Panc1 (cell line): ENCODE measurements around the gene IQSEC1. TPM values are rescaled to one million over a fixed set of nuclear protein-coding genes. Genes with fewer than 3 reads are reported as not detected.

Experiments
- ATAC-seq: fragments of 200-7000 bp; cut with Tn5 transposase; 2 replicates; pipeline ENCODE4 v1.9.1; 2020; ENCODE audit warnings: mild to moderate bottlenecking, moderate library complexity
- BruUV-seq: library from RNA; stranded (reverse); fragments of 400-500 nt; replicated peaks from 2 replicates; lab custom pipeline; 2021; lab: Mats Ljungman, UMichigan
- CTCF ChIA-PET: fragments of 300-600 bp; sonication (Branson Sonifier 250); formaldehyde crosslinking; loops from one replicate; lab custom pipeline; 2022; ENCODE audit warnings: antibody characterized with exemption; lab: Charles Lee
- POLR2A ChIA-PET: fragments of 300-600 bp; sonication (Branson Sonifier 250); formaldehyde crosslinking; loops from one replicate; lab custom pipeline; 2022; ENCODE audit warnings: antibody characterized with exemption; lab: Charles Lee
- DNase-seq: peaks from one replicate; pipeline ENCODE4 v3.0.0-alpha.2; 2010; ENCODE audit warnings: low read depth, low spot score
- H3K27ac ChIP-seq: 2 replicates; pipeline ENCODE4 v1.5.1; 2011; ENCODE audit warnings: mild to moderate bottlenecking, low read length, inconsistent platforms
- H3K27me3 ChIP-seq: fragments of 200-500 bp; sonication (Bioruptor generic); 2 replicates; pipeline ENCODE4 v1.6.0; 2014; ENCODE audit warnings: low read length, inconsistent platforms; ENCODE audit not compliant: control insufficient read depth, insufficient read depth
- H3K36me3 ChIP-seq: fragments of 200-500 bp; sonication (Bioruptor generic); 2 replicates; pipeline ENCODE4 v1.5.1; 2014; ENCODE audit warnings: inconsistent platforms, mild to moderate bottlenecking, low read length, moderate library complexity; ENCODE audit not compliant: control insufficient read depth, insufficient read depth
- H3K4me1 ChIP-seq: 2 replicates; pipeline ENCODE4 v1.5.1; 2011; ENCODE audit warnings: inconsistent platforms, mild to moderate bottlenecking, low read length, moderate library complexity; ENCODE audit not compliant: control insufficient read depth, insufficient read depth
- H3K4me3 ChIP-seq, 2 experiments: 2 replicates each; pipeline ENCODE4 v1.5.1; 2011 to 2012; ENCODE audit warnings: low read depth in 2 of 2, low read length in 2 of 2, mild to moderate bottlenecking in 2 of 2, inconsistent platforms in 1 of 2, moderate library complexity in 1 of 2
- H3K9me3 ChIP-seq: fragments of 200-500 bp; sonication (Bioruptor generic); 2 replicates; pipeline ENCODE4 v1.5.1; 2014; ENCODE audit warnings: low read depth, mild to moderate bottlenecking, inconsistent platforms, low read length, moderate library complexity; ENCODE audit not compliant: control insufficient read depth, insufficient read depth
- POLR2AphosphoS5 ChIP-seq: IDR thresholded peaks from 2 replicates; pipeline ENCODE4 v1.6.1; 2012; ENCODE audit warnings: mild to moderate bottlenecking, low read depth, low read length, moderate library complexity
- SIN3A ChIP-seq: IDR thresholded peaks from 2 replicates; pipeline ENCODE4 v1.6.1; 2012; ENCODE audit warnings: low read depth, mild to moderate bottlenecking, low read length, moderate library complexity, borderline replicate concordance; ENCODE audit not compliant: insufficient read depth
- TCF7L2 ChIP-seq: IDR thresholded peaks from 2 replicates; pipeline ENCODE4 v1.6.1; 2011; ENCODE audit warnings: mild to moderate bottlenecking, low read depth, low read length, inconsistent platforms
- in situ Hi-C: cut with HindIII; loops from 2 replicates; pipeline ENCODE4 v1.10.0; 2016; ENCODE audit warnings: low sequenced_read_pairs, low pct_unique_long_range_greater_than_20kb
- intact Hi-C: fragments of 100-400 bp; cut with micrococcal nuclease; formaldehyde crosslinking; loops from one replicate; pipeline ENCODE4 v1.10.0; 2022; ENCODE audit not compliant: unreplicated experiment
- total RNA-seq: library from RNA; stranded (reverse); gene quantifications from one replicate; pipeline ENCODE4 v1.2.1, GENCODE V29; 2021; ENCODE audit not compliant: unreplicated experiment
- TF ChIP-seq, protein P1 (sequence below): fragments of 450-650 bp; IDR thresholded peaks from 2 replicates; pipeline ENCODE4 v1.5.1; 2017; ENCODE audit warnings: mild to moderate bottlenecking
- TF ChIP-seq, protein P2 (sequence below), 2 experiments: IDR thresholded peaks; 2 replicates each; pipeline ENCODE4 v1.6.1; 2011 to 2012; ENCODE audit warnings: low read depth in 2 of 2, control low read depth in 1 of 2, low read length in 1 of 2, mild to moderate bottlenecking in 1 of 2, moderate library complexity in 1 of 2; ENCODE audit not compliant: insufficient read depth in 1 of 2

IQSEC1 gene
- total RNA-seq, 1 experiment from 2014 or later, result 28.4 TPM

DNA sequence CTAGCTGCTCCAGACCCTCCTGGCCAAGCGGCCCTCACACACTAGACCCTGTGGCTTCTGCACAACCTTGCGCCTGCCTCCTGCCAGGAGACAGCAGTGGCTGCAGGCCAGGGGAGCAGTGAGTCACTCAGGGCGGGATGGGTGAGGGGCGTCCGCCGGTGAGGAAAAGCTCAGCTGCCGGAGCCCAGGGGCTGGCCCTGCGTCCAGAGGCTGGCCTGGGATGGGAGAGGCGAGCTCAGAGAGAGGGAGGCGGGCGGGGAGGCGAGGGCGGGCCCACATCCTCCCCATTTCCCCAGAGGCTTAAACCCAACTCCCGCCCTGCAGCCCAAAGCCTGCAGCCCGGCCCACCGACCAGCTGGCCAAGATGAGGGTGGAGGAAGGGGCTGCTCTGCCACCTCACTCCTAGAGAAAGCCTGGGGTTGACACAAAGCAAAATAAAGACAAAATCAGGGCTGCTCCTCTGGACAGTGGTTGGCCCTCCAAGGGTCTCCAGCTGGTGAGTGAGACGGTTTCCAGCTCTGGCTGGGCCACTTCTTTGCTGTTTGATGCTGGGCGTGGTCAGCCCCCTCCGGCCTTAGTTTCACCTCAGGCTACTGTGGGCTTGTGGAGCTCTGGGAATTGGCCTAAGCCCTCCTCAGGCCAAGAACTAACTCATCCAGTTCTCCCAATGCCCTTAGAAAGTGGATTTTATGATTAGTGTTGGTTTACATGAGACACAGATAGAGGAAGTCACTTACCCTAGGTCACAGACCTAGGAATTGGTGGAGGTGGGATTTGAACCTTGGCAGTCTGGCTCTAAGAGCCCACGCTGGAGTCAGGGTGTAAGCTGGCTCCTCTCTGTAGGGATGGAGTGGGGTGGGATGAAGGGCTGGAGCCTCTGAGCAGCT is 50.6 kb downstream of the IQSEC1 start:
- intact Hi-C loops, result no loop called here
- in situ Hi-C loops, result no loop called here
- BruUV-seq, result no TSS peak
- H3K27me3 ChIP-seq, result no peaks in the 10 kb centered on the region
- no peaks in the 10 kb centered on the region for H3K36me3 ChIP-seq
- TF ChIP-seq, protein P1, sequence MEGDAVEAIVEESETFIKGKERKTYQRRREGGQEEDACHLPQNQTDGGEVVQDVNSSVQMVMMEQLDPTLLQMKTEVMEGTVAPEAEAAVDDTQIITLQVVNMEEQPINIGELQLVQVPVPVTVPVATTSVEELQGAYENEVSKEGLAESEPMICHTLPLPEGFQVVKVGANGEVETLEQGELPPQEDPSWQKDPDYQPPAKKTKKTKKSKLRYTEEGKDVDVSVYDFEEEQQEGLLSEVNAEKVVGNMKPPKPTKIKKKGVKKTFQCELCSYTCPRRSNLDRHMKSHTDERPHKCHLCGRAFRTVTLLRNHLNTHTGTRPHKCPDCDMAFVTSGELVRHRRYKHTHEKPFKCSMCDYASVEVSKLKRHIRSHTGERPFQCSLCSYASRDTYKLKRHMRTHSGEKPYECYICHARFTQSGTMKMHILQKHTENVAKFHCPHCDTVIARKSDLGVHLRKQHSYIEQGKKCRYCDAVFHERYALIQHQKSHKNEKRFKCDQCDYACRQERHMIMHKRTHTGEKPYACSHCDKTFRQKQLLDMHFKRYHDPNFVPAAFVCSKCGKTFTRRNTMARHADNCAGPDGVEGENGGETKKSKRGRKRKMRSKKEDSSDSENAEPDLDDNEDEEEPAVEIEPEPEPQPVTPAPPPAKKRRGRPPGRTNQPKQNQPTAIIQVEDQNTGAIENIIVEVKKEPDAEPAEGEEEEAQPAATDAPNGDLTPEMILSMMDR, result no peak
- TF ChIP-seq TCF7L2 (no peak), POLR2AphosphoS5 (no peak), SIN3A (no peak)
- TF ChIP-seq, protein P2, sequence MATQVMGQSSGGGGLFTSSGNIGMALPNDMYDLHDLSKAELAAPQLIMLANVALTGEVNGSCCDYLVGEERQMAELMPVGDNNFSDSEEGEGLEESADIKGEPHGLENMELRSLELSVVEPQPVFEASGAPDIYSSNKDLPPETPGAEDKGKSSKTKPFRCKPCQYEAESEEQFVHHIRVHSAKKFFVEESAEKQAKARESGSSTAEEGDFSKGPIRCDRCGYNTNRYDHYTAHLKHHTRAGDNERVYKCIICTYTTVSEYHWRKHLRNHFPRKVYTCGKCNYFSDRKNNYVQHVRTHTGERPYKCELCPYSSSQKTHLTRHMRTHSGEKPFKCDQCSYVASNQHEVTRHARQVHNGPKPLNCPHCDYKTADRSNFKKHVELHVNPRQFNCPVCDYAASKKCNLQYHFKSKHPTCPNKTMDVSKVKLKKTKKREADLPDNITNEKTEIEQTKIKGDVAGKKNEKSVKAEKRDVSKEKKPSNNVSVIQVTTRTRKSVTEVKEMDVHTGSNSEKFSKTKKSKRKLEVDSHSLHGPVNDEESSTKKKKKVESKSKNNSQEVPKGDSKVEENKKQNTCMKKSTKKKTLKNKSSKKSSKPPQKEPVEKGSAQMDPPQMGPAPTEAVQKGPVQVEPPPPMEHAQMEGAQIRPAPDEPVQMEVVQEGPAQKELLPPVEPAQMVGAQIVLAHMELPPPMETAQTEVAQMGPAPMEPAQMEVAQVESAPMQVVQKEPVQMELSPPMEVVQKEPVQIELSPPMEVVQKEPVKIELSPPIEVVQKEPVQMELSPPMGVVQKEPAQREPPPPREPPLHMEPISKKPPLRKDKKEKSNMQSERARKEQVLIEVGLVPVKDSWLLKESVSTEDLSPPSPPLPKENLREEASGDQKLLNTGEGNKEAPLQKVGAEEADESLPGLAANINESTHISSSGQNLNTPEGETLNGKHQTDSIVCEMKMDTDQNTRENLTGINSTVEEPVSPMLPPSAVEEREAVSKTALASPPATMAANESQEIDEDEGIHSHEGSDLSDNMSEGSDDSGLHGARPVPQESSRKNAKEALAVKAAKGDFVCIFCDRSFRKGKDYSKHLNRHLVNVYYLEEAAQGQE (IDR thresholded peaks at IDR 0.05; ENCODE audit: insufficient read depth in 1 of 2, low read depth in 2 of 2, low read length in 1 of 2), result no peak
- peaks cover 11% of the 10 kb centered on the region for H3K4me1 ChIP-seq
- no peak overlapping the region for H3K4me3 ChIP-seq
- CTCF ChIA-PET, result no interaction called here
- DNase-seq (no peak), ATAC-seq (peak; percentile 31; the same call in 1 of the 2 replicates)
- no peak overlapping the region for H3K27ac ChIP-seq
- H3K9me3 ChIP-seq, result no peaks in the 10 kb centered on the region
- POLR2A ChIA-PET, result no interaction called here

DNA sequence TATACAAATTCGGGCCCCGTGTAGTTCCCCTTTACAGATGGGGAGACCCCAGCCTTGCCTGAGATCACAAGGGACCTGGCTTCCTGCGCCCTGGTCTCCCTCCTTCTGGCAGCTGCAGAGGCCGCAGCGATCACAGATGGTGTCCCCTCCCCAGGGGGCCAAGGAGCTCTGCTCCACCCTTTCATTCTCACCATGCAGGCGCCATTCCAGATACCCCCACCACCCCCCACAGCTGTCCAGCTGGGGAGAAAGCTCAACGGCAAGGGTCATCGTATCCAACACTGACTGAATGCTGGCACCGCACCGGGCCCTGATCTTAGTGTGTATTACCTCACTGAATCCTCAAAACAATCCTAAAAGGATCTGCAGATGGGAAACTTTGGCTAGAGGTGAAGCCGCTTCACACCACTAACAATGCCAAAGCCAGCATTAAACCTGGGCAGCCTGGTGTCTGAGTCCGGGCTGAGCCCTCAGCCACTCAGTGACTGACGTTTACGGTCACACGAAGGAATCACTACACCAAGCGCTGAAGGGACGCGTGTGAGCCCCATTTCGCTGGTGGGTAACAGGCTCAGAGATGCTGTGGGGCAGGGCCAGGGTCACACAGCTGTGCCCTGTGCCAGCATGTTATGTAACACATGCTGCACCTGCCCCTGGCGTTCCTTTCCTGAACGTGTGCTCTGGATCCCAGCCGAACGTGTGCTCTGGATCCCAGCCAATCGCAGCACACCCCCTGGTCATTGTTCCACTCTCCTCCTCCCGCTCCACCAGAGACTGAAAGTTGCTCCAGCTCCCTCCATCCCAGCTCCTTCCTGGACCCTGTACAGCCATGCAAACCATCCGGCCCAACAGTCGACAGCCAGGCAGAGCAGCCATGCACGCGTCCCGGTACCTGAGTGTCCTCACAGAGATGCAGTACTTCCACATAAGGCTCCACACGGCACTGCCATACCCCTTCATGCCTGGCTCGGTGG is 51.8 kb downstream of the IQSEC1 start:
- no peaks in the 10 kb centered on the region for H3K9me3 ChIP-seq
- DNase-seq (no peak), ATAC-seq (no peak)
- ChIA-PET CTCF (interaction anchor here (0.5 kb wide), 1 partner anchor 11 kb away, joined by 4 read pairs; no protein-coding TSS in a partner anchor), POLR2A (no interaction called here)
- in situ Hi-C loops (no loop called here), intact Hi-C loops (no loop called here)
- no TSS peak for BruUV-seq
- H3K27ac ChIP-seq, result no peak overlapping the region
- no peaks in the 10 kb centered on the region for H3K36me3 ChIP-seq
- TF ChIP-seq, protein P2 (IDR thresholded peaks at IDR 0.05; ENCODE audit: insufficient read depth in 1 of 2, low read depth in 2 of 2, low read length in 1 of 2), result no peak
- TF ChIP-seq POLR2AphosphoS5, result no peak
- no peak for TF ChIP-seq TCF7L2
- TF ChIP-seq, protein P1, result no peak
- TF ChIP-seq SIN3A, result no peak
- no peaks in the 10 kb centered on the region for H3K27me3 ChIP-seq
- no peak overlapping the region for H3K4me3 ChIP-seq
- peaks cover 11% of the 10 kb centered on the region for H3K4me1 ChIP-seq
